ENCODE data around the gene ARL10.

The ARL10 gene

GRCh38 chr5:176391479-176391878 lies 26.2 kb downstream of the ARL10 start:
- TF ChIP-seq CTCF (IDR thresholded peaks at IDR 0.05; ENCODE audit: control extremely low read depth, extremely low read depth, low read depth, missing control alignments), result no peak
- CTCF ChIA-PET, result interaction anchor here (0.9 to 2.1 kb wide), 5 partner anchors 13 to 182 kb away, joined by 3 to 11 read pairs (median 4); partner anchors contain the start of genes CLTB and FAF2
- POLR2A ChIA-PET, result no interaction called here
- no peak for DNase-seq (ENCODE audit: extremely low spot score)

GRCh38 chr5:176391999-176392398 lies 26.7 kb downstream of the ARL10 start:
- ChIA-PET CTCF (interaction anchor here (1.2 to 2.1 kb wide), 3 partner anchors 25 to 182 kb away, joined by 3 to 11 read pairs (median 4); partner anchors contain the start of genes CLTB and FAF2), POLR2A (no interaction called here)

GRCh38 chr5:176392526-176392925 lies 27.2 kb downstream of the ARL10 start:
- TF ChIP-seq CTCF (IDR thresholded peaks at IDR 0.05; ENCODE audit: control extremely low read depth, extremely low read depth, low read depth, missing control alignments), result no peak
- POLR2A ChIA-PET, result no interaction called here
- CTCF ChIA-PET, result interaction anchor here (0.8 to 2.1 kb wide), 3 partner anchors 24 to 55 kb away, joined by 3 to 11 read pairs (median 7); partner anchors contain the start of genes CLTB and FAF2
- DNase-seq (ENCODE audit: extremely low spot score), result no peak

More at GRCh38 chr5:176391999-176392398, 26.7 kb downstream of the ARL10 start:
- DNase-seq (ENCODE audit: extremely low spot score), result no peak
- no peak for TF ChIP-seq CTCF (IDR thresholded peaks at IDR 0.05; ENCODE audit: control extremely low read depth, extremely low read depth, low read depth, missing control alignments)

- TF ChIP-seq CTCF (IDR thresholded peaks at IDR 0.05; ENCODE audit: control extremely low read depth, extremely low read depth, low read depth, missing control alignments), result no peak
- ChIA-PET POLR2A (no interaction called here), CTCF (interaction anchor here (1.0 to 1.9 kb wide), 2 partner anchors 54 to 266 kb away, joined by 3 to 7 read pairs; partner anchors contain the start of gene FAF2)
- DNase-seq (ENCODE audit: extremely low spot score), result no peak
These were observed 28.8 kb downstream of the ARL10 start for GRCh38 chr5:176394096-176394495.

- no peak for DNase-seq (ENCODE audit: extremely low spot score)
- ChIA-PET POLR2A (no interaction called here), CTCF (no interaction called here)
- TF ChIP-seq CTCF (IDR thresholded peaks at IDR 0.05; ENCODE audit: control extremely low read depth, extremely low read depth, low read depth, missing control alignments), result no peak
These were observed 29.8 kb downstream of the ARL10 start for GRCh38 chr5:176394881-176395675.

GRCh38 chr5:176396330-176396729 lies 31.0 kb downstream of the ARL10 start:
- no peak for DNase-seq (ENCODE audit: extremely low spot score)
- CTCF ChIA-PET, result no interaction called here
- TF ChIP-seq CTCF (IDR thresholded peaks at IDR 0.05; ENCODE audit: control extremely low read depth, extremely low read depth, low read depth, missing control alignments), result no peak
- POLR2A ChIA-PET, result no interaction called here
